HL-60 (cell line): ENCODE data around the gene APPL2.

Source experiments
- DNase-seq, 2 experiments: peaks; one replicate each; pipeline ENCODE4 v3.0.0-alpha.2; 2010 to 2020; ENCODE audit warnings: low read depth in 1 of 2, low spot score in 1 of 2
- H3K27ac ChIP-seq: fragments of 250-450 bp; sonication (Bioruptor Pico); replicated peaks from 2 replicates; pipeline ENCODE4 v1.5.1; 2020; ENCODE audit warnings: mild to moderate bottlenecking, moderate library complexity
- H3K27me3 ChIP-seq: fragments of 250-450 bp; sonication (Bioruptor Pico); 2 replicates; pipeline ENCODE4 v1.5.1; 2021; ENCODE audit warnings: mild to moderate bottlenecking, moderate library complexity; ENCODE audit not compliant: insufficient read depth, poor library complexity, severe bottlenecking
- H3K4me3 ChIP-seq: replicated peaks from 2 replicates; pipeline ENCODE4 v1.5.1; 2011; ENCODE audit warnings: mild to moderate bottlenecking, control low read depth, low read length; ENCODE audit not compliant: insufficient read depth
- GABPA ChIP-seq: IDR thresholded peaks from 2 replicates; pipeline ENCODE4 v1.6.1; 2012; ENCODE audit warnings: low read depth
- POLR2AphosphoS5 ChIP-seq: IDR thresholded peaks from 2 replicates; pipeline ENCODE4 v1.6.1; 2012; ENCODE audit warnings: low read depth
- REST ChIP-seq: IDR thresholded peaks from 2 replicates; pipeline ENCODE4 v1.6.1; 2012; ENCODE audit warnings: low read depth; ENCODE audit not compliant: insufficient replicate concordance
- SPI1 ChIP-seq: IDR thresholded peaks from 2 replicates; pipeline ENCODE4 v1.6.1; 2012; ENCODE audit warnings: low read depth, mild to moderate bottlenecking, borderline replicate concordance
- TF ChIP-seq, protein P1 (sequence below): IDR thresholded peaks from one replicate; pipeline ENCODE4 v1.5.1; 2011; ENCODE audit warnings: low read length, control low read depth, inconsistent platforms; ENCODE audit not compliant: insufficient read depth

APPL2 gene

DNA sequence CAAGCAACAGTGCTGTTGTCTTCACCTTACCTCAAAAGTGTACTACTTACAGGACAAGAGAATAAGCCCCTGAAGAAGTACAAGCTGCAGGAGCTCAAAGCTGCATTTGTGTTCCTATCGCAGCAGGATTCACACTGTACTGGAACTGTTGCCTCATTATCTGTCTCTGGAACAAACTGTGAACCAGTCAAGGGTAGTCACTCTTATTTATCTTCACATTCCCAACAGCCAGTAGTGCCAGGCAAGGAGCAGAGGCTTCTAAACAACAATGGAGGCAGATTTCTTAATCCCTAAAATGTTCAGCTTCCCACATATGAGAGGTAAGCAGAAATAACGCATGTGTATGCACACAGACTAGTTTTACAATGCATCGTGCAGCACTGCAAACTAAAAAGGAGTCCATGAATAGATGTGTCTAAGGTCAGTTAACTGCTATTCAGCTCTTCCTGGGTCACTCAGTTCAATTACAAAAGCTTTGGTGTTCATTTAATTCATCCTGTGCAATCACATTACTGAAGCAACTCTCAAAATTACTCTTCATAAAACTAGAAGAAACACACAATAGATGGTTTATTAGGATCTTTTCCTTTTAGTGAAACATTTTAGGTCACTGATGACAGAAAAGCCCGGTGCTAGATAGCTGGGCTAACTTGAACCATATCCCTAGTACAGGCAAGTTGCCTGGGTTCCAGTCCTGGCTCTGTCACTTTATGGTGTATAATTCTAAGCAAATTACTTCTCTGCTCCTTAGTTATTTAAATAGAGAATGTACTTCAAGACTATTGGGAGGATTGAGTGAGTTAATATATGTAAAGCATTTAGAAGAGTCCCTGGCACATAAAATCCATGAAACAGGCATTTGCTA lies 2.7 kb downstream of the APPL2 start:
- H3K27me3 ChIP-seq: no peaks in the 10 kb centered on the region
- no peak for TF ChIP-seq REST
- TF ChIP-seq POLR2AphosphoS5: no peak
- no peak for TF ChIP-seq GABPA
- TF ChIP-seq SPI1: no peak
- TF ChIP-seq, protein P1, sequence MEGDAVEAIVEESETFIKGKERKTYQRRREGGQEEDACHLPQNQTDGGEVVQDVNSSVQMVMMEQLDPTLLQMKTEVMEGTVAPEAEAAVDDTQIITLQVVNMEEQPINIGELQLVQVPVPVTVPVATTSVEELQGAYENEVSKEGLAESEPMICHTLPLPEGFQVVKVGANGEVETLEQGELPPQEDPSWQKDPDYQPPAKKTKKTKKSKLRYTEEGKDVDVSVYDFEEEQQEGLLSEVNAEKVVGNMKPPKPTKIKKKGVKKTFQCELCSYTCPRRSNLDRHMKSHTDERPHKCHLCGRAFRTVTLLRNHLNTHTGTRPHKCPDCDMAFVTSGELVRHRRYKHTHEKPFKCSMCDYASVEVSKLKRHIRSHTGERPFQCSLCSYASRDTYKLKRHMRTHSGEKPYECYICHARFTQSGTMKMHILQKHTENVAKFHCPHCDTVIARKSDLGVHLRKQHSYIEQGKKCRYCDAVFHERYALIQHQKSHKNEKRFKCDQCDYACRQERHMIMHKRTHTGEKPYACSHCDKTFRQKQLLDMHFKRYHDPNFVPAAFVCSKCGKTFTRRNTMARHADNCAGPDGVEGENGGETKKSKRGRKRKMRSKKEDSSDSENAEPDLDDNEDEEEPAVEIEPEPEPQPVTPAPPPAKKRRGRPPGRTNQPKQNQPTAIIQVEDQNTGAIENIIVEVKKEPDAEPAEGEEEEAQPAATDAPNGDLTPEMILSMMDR: no peak
- no peak overlapping the region for H3K27ac ChIP-seq
- no peak overlapping the region for H3K4me3 ChIP-seq
- DNase-seq: no peak

- DNase-seq: no peak
- no peak for TF ChIP-seq GABPA
- no peak for TF ChIP-seq SPI1
- TF ChIP-seq POLR2AphosphoS5: no peak
- TF ChIP-seq, protein P1: no peak
- no peak for TF ChIP-seq REST
- H3K27me3 ChIP-seq: no peaks in the 10 kb centered on the region
- H3K27ac ChIP-seq: no peak overlapping the region
- H3K4me3 ChIP-seq: no peak overlapping the region
Measured at GRCh38 chr12:105231396-105231795, 4.6 kb downstream of the APPL2 start.

GRCh38 chr12:105229371-105229770 lies 6.6 kb downstream of the APPL2 start:
- no peaks in the 10 kb centered on the region for H3K27me3 ChIP-seq
- no peak overlapping the region for H3K27ac ChIP-seq
- no peak for TF ChIP-seq REST
- TF ChIP-seq, protein P1: no peak
- no peak for TF ChIP-seq GABPA
- no peak for TF ChIP-seq SPI1
- TF ChIP-seq POLR2AphosphoS5: no peak
- H3K4me3 ChIP-seq: no peak overlapping the region
- DNase-seq: no peak
